Mononuclear cell (primary cell): Measurements from ENCODE around the gene FAM107A. TPM values are rescaled to one million over a fixed set of nuclear protein-coding genes. Genes with fewer than 3 reads are reported as not detected.

Source experiments
- H3K27me3 ChIP-seq: 2 replicates; pipeline ENCODE4 v1.6.0; 2011; ENCODE audit warnings: low read length, control low read depth; ENCODE audit not compliant: insufficient read depth
- H3K4me1 ChIP-seq: 2 replicates; pipeline ENCODE4 v1.5.1; 2011; ENCODE audit warnings: mild to moderate bottlenecking, low read length, control low read depth; ENCODE audit not compliant: insufficient read depth
- H3K4me3 ChIP-seq: 2 replicates; pipeline ENCODE4 v1.5.1; 2011; ENCODE audit warnings: mild to moderate bottlenecking, low read length, moderate library complexity
- H3K9me3 ChIP-seq: 2 replicates; pipeline ENCODE4 v1.5.1; 2011; ENCODE audit warnings: low read depth, mild to moderate bottlenecking, control low read depth, low read length
- total RNA-seq: library from RNA; depleted of rRNA; stranded (reverse); fragments of >200 nt; gene quantifications from one replicate; pipeline ENCODE4 v1.2.3, GENCODE V29; 2012

The FAM107A gene
- total RNA-seq, 1 donor: not detected

GRCh38 chr3:58578873-58579272 is 1.7 kb upstream of the FAM107A start:
- Histone ChIP-seq H3K27me3 (peaks cover 2% of the 10 kb centered on the region), H3K4me3 (no peak overlapping the region), H3K4me1 (no peaks in the 10 kb centered on the region), H3K9me3 (no peaks in the 10 kb centered on the region)

GRCh38 chr3:58576716-58577115 is 475 bp downstream of the FAM107A start:
- Histone ChIP-seq H3K4me3 (no peak overlapping the region), H3K27me3 (no peaks in the 10 kb centered on the region), H3K9me3 (no peaks in the 10 kb centered on the region), H3K4me1 (no peaks in the 10 kb centered on the region)

GRCh38 chr3:58575971-58576652 is 1.1 kb downstream of the FAM107A start:
- no peaks in the 10 kb centered on the region for H3K4me1 ChIP-seq
- no peaks in the 10 kb centered on the region for H3K27me3 ChIP-seq
- no peak overlapping the region for H3K4me3 ChIP-seq
- H3K9me3 ChIP-seq: no peaks in the 10 kb centered on the region

GRCh38 chr3:58574682-58575081 is 2.5 kb downstream of the FAM107A start:
- H3K9me3 ChIP-seq: no peaks in the 10 kb centered on the region

GRCh38 chr3:58574106-58574505 is 3.1 kb downstream of the FAM107A start:
- no peaks in the 10 kb centered on the region for H3K9me3 ChIP-seq
- no peaks in the 10 kb centered on the region for H3K27me3 ChIP-seq
- H3K4me1 ChIP-seq: no peaks in the 10 kb centered on the region
- no peak overlapping the region for H3K4me3 ChIP-seq

More at GRCh38 chr3:58574682-58575081, 2.5 kb downstream of the FAM107A start:
- Histone ChIP-seq H3K4me1 (no peaks in the 10 kb centered on the region), H3K27me3 (no peaks in the 10 kb centered on the region), H3K4me3 (no peak overlapping the region)

- Histone ChIP-seq H3K27me3 (no peaks in the 10 kb centered on the region), H3K4me1 (no peaks in the 10 kb centered on the region), H3K4me3 (no peak overlapping the region), H3K9me3 (no peaks in the 10 kb centered on the region)
These were observed 3.6 kb downstream of the FAM107A start for GRCh38 chr3:58573640-58574039.

GRCh38 chr3:58572634-58573230 is 4.5 kb downstream of the FAM107A start:
- Histone ChIP-seq H3K9me3 (no peaks in the 10 kb centered on the region), H3K4me3 (no peak overlapping the region), H3K4me1 (no peaks in the 10 kb centered on the region), H3K27me3 (no peaks in the 10 kb centered on the region)

- H3K4me3 ChIP-seq: no peak overlapping the region
- no peaks in the 10 kb centered on the region for H3K9me3 ChIP-seq
- H3K27me3 ChIP-seq: no peaks in the 10 kb centered on the region
- no peaks in the 10 kb centered on the region for H3K4me1 ChIP-seq
These were observed 5.1 kb downstream of the FAM107A start for GRCh38 chr3:58572013-58572633.

GRCh38 chr3:58570851-58571250 is 6.3 kb downstream of the FAM107A start:
- no peaks in the 10 kb centered on the region for H3K27me3 ChIP-seq
- H3K9me3 ChIP-seq: no peaks in the 10 kb centered on the region
- H3K4me1 ChIP-seq: no peaks in the 10 kb centered on the region
- no peak overlapping the region for H3K4me3 ChIP-seq

- H3K27me3 ChIP-seq: no peaks in the 10 kb centered on the region
- no peaks in the 10 kb centered on the region for H3K4me1 ChIP-seq
- H3K9me3 ChIP-seq: no peaks in the 10 kb centered on the region
- no peak overlapping the region for H3K4me3 ChIP-seq
These were observed 7.7 kb downstream of the FAM107A start for GRCh38 chr3:58569287-58570001.

- Histone ChIP-seq H3K9me3 (no peaks in the 10 kb centered on the region), H3K27me3 (no peaks in the 10 kb centered on the region), H3K4me3 (no peak overlapping the region)
These were observed 8.5 kb downstream of the FAM107A start for GRCh38 chr3:58568572-58569286.

GRCh38 chr3:58567251-58567515 is 10.0 kb downstream of the FAM107A start:
- no peak overlapping the region for H3K4me3 ChIP-seq
- no peaks in the 10 kb centered on the region for H3K9me3 ChIP-seq
- no peaks in the 10 kb centered on the region for H3K27me3 ChIP-seq
- no peaks in the 10 kb centered on the region for H3K4me1 ChIP-seq

More at GRCh38 chr3:58568572-58569286, 8.5 kb downstream of the FAM107A start:
- H3K4me1 ChIP-seq: no peaks in the 10 kb centered on the region

- H3K27me3 ChIP-seq: no peaks in the 10 kb centered on the region
- no peaks in the 10 kb centered on the region for H3K4me1 ChIP-seq
- H3K9me3 ChIP-seq: no peaks in the 10 kb centered on the region
- no peak overlapping the region for H3K4me3 ChIP-seq
These were observed 10.6 kb downstream of the FAM107A start for GRCh38 chr3:58566398-58567250.
